Tibial nerve (tissue), 3 donors: ENCODE results near the gene SLC22A3.

Experiments used
- POLR2A ChIP-seq, 2 donors: fragments of 450-650 bp; IDR thresholded peaks; one replicate each; pipeline ENCODE4 v1.6.1; 2017; ENCODE audit warnings: antibody characterized with exemption in 2 of 2, mild to moderate bottlenecking in 2 of 2, moderate library complexity in 2 of 2
- TF ChIP-seq, protein P1 (sequence below), 5 experiments: fragments of 200-600 bp in 3 of 5; fragments of 450-650 bp in 2 of 5; sonication (generic) in 3 of 5; IDR thresholded peaks; one replicate each; pipeline ENCODE4 v1.5.1; 2016 to 2019; ENCODE audit warnings: antibody characterized with exemption in 5 of 5, mild to moderate bottlenecking in 3 of 5, moderate library complexity in 2 of 5

GRCh38 chr6:160500639-160501038 lies 152.5 kb downstream of the SLC22A3 start:
- TF ChIP-seq, protein P1, sequence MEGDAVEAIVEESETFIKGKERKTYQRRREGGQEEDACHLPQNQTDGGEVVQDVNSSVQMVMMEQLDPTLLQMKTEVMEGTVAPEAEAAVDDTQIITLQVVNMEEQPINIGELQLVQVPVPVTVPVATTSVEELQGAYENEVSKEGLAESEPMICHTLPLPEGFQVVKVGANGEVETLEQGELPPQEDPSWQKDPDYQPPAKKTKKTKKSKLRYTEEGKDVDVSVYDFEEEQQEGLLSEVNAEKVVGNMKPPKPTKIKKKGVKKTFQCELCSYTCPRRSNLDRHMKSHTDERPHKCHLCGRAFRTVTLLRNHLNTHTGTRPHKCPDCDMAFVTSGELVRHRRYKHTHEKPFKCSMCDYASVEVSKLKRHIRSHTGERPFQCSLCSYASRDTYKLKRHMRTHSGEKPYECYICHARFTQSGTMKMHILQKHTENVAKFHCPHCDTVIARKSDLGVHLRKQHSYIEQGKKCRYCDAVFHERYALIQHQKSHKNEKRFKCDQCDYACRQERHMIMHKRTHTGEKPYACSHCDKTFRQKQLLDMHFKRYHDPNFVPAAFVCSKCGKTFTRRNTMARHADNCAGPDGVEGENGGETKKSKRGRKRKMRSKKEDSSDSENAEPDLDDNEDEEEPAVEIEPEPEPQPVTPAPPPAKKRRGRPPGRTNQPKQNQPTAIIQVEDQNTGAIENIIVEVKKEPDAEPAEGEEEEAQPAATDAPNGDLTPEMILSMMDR (IDR thresholded peaks at IDR 0.05) = no peak
- no peak for TF ChIP-seq POLR2A (IDR thresholded peaks at IDR 0.05)
